ENCODE measurements around the gene CABLES1. TPM values are rescaled to one million over a fixed set of nuclear protein-coding genes. Genes with fewer than 3 reads are reported as not detected.

CABLES1 gene
- total RNA-seq, 4 donors from 2014 or later, result 1.5 to 11.9 (median 6.1) TPM

GRCh38 chr18:23114171-23114881 is 21.0 kb upstream of the CABLES1 start:
- no peak for DNase-seq
- in situ Hi-C loops (cut with MboI; ENCODE audit: low pct_ligation_motif_present in 1 of 4, low pct_unique_long_range_greater_than_20kb in 1 of 4, low sequenced_read_pairs in 3 of 4), result no loop called here
- H3K4me3 ChIP-seq, result no peak overlapping the region

GRCh38 chr18:23114911-23115310 is 20.4 kb upstream of the CABLES1 start:
- H3K4me3 ChIP-seq, result no peak overlapping the region
- no peaks in the 10 kb centered on the region for H3K9me3 ChIP-seq
- H3K27ac ChIP-seq, result no peak overlapping the region
- intact Hi-C loops (cut with DNase I; ENCODE audit: low total_unique reads), result no loop called here
- peaks cover 0 to 9% (median 4%) of the 10 kb centered on the region in 4 donors for H3K4me1 ChIP-seq
- no peaks in the 10 kb centered on the region for H3K27me3 ChIP-seq
- no peak for DNase-seq
- TF ChIP-seq POLR2A (IDR thresholded peaks at IDR 0.05) (no peak), POLR2AphosphoS5 (IDR thresholded peaks at IDR 0.05) (no peak), CTCF (IDR thresholded peaks at IDR 0.05) (no peak), EP300 (IDR thresholded peaks at IDR 0.05; ENCODE audit: low read depth) (no peak)
- WGBS, 2 donors (ENCODE audit: low coverage in 1 of 2), result 40 to 69% methylated on average over 1 to 5 of the region's 5 CpGs
- H3K36me3 ChIP-seq, result no peaks in the 10 kb centered on the region
- in situ Hi-C loops (cut with MboI; ENCODE audit: low pct_ligation_motif_present in 1 of 4, low pct_unique_long_range_greater_than_20kb in 1 of 4, low sequenced_read_pairs in 3 of 4), result no loop called here

More at GRCh38 chr18:23114171-23114881, 21.0 kb upstream of the CABLES1 start:
- Histone ChIP-seq H3K9me3 (no peaks in the 10 kb centered on the region), H3K4me1 (peaks cover 0 to 9% (median 4%) of the 10 kb centered on the region in 4 donors), H3K36me3 (no peaks in the 10 kb centered on the region), H3K27ac (no peak overlapping the region), H3K27me3 (no peaks in the 10 kb centered on the region)
- intact Hi-C loops (cut with DNase I; ENCODE audit: low total_unique reads), result no loop called here
- TF ChIP-seq POLR2AphosphoS5 (IDR thresholded peaks at IDR 0.05), result no peak
- no peak for TF ChIP-seq POLR2A (IDR thresholded peaks at IDR 0.05)
- no peak for TF ChIP-seq CTCF (IDR thresholded peaks at IDR 0.05)
- WGBS, 2 donors (ENCODE audit: low coverage in 1 of 2), result 29 to 35% methylated on average over 5 to 10 of the region's 10 CpGs

- no peaks in the 10 kb centered on the region for H3K9me3 ChIP-seq
- no peak for DNase-seq
- H3K27ac ChIP-seq, result no peak overlapping the region
- no peaks in the 10 kb centered on the region for H3K27me3 ChIP-seq
- no peaks in the 10 kb centered on the region for H3K36me3 ChIP-seq
- 40 to 41% methylated on average over 3 to 5 of the region's 5 CpGs for WGBS, 2 donors (ENCODE audit: low coverage in 1 of 2)
- H3K4me1 ChIP-seq, result peaks cover 0 to 9% (median 4%) of the 10 kb centered on the region in 4 donors
- H3K4me3 ChIP-seq, result no peak overlapping the region
- TF ChIP-seq EP300 (IDR thresholded peaks at IDR 0.05; ENCODE audit: low read depth) (no peak), POLR2AphosphoS5 (IDR thresholded peaks at IDR 0.05) (peak; percentile 40 to 60 (median 48))
- intact Hi-C loops (cut with DNase I; ENCODE audit: low total_unique reads) (no loop called here), in situ Hi-C loops (cut with MboI; ENCODE audit: low pct_ligation_motif_present in 1 of 4, low pct_unique_long_range_greater_than_20kb in 1 of 4, low sequenced_read_pairs in 3 of 4) (no loop called here)
These were observed 19.6 kb upstream of the CABLES1 start for GRCh38 chr18:23115683-23116096.

- no peak overlapping the region for H3K4me3 ChIP-seq
- H3K4me1 ChIP-seq, result peaks cover 0 to 2% (median 0%) of the 10 kb centered on the region in 4 donors
- H3K9me3 ChIP-seq, result no peaks in the 10 kb centered on the region
- no peak for DNase-seq
- intact Hi-C loops (cut with DNase I; ENCODE audit: low total_unique reads) (no loop called here), in situ Hi-C loops (cut with MboI; ENCODE audit: low pct_ligation_motif_present in 1 of 4, low pct_unique_long_range_greater_than_20kb in 1 of 4, low sequenced_read_pairs in 3 of 4) (no loop called here)
- WGBS, 2 donors (ENCODE audit: low coverage in 1 of 2), result 92% methylated on average over 8 of the region's 8 CpGs; no CpG with 5 or more reads in 1 of the 2 donors
- H3K36me3 ChIP-seq, result no peaks in the 10 kb centered on the region
- TF ChIP-seq EP300 (IDR thresholded peaks at IDR 0.05; ENCODE audit: low read depth), result no peak
- no peak for TF ChIP-seq POLR2AphosphoS5 (IDR thresholded peaks at IDR 0.05)
- TF ChIP-seq POLR2A (IDR thresholded peaks at IDR 0.05), result no peak
- no peak for TF ChIP-seq CTCF (IDR thresholded peaks at IDR 0.05)
- no peak overlapping the region for H3K27ac ChIP-seq
- no peaks in the 10 kb centered on the region for H3K27me3 ChIP-seq
These were observed 14.2 kb upstream of the CABLES1 start for GRCh38 chr18:23121133-23121532.

Data from transverse colon (tissue), 4 donors.